Measurements from ENCODE around the gene RPTOR.
"Not testable (repeated sequence)": the region's sequence is repeated elsewhere in the genome, so short reads cannot be mapped to it uniquely, and the experiment has no call there.

The RPTOR gene

GRCh38 chr17:80861418-80861815 lies 316.8 kb downstream of the RPTOR start:
- DNase-seq (ENCODE audit: low read depth in 2 of 2): no peak

GRCh38 chr17:80861892-80862291 lies 317.3 kb downstream of the RPTOR start:
- peak in 1 of 2 donors; percentile 24 for DNase-seq (ENCODE audit: low read depth in 2 of 2)

GRCh38 chr17:80862481-80862961 lies 317.9 kb downstream of the RPTOR start:
- no peak for DNase-seq (ENCODE audit: low read depth in 2 of 2)

- no peak for DNase-seq (ENCODE audit: low read depth in 2 of 2)
Observed at GRCh38 chr17:80862978-80863377, 318.3 kb downstream of the RPTOR start.

- DNase-seq (ENCODE audit: low read depth in 2 of 2): no peak
Observed at GRCh38 chr17:80863626-80864025, 319.0 kb downstream of the RPTOR start.

DNA sequence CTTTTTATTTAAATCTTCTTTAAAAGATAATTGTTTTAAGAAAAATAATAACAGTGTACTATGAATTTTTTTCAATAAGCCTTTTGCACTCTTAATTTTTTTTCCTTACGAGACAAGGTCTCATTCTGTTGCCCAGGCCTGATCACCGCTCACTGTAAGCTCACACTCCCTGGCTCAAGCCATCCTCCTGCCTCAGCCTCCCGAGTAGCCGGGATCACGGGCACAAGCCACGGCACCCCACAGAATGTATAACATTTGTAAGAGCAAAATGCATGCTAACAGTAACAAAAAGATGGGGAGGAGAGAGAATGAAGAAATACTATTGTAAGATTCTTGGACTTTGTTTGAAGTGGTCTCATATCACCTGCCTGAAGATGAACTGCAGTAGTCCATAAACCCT lies 320.1 kb downstream of the RPTOR start:
- DNase-seq (ENCODE audit: low read depth in 2 of 2): no peak

DNA sequence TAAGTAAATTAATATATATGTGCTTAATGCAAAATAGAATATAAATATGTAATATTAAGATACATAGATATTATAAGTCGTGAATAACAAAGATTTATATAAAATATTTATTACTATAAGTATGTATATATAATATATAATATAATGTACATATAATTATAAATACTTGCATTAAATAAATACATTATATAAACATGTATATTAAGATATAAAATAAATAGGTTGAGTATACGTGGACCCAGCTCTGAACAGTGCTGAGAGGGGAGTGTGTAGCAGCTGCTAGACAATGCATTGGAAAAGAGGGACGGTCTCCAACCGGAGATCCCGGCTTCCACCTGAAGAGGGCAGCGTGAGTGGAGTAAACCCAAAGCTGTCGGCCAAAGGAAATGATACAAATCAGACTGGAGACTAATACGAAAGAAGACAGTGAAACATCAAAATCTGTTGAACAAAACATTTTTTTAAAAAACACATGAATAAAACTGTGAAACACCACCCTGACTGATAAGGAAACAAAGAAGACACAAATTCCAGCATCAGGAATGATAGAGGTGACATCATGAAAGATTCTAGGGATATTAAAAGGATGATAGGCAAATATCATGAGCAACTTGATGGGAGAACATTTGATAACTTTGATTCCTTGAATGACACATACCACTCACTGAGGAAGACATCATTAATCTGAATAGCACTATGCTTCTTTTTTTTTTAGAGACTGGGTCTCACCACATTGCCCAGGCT lies 321.6 kb downstream of the RPTOR start:
- DNase-seq (ENCODE audit: low read depth in 2 of 2): peak; percentile 34

- no peak for DNase-seq (ENCODE audit: low read depth in 2 of 2)
Observed at GRCh38 chr17:80868022-80868609, 323.5 kb downstream of the RPTOR start.

GRCh38 chr17:80869481-80870145 lies 325.0 kb downstream of the RPTOR start:
- DNase-seq (ENCODE audit: low read depth in 2 of 2): no peak

GRCh38 chr17:80870401-80870800 lies 325.8 kb downstream of the RPTOR start:
- no peak for DNase-seq (ENCODE audit: low read depth in 2 of 2)

DNA sequence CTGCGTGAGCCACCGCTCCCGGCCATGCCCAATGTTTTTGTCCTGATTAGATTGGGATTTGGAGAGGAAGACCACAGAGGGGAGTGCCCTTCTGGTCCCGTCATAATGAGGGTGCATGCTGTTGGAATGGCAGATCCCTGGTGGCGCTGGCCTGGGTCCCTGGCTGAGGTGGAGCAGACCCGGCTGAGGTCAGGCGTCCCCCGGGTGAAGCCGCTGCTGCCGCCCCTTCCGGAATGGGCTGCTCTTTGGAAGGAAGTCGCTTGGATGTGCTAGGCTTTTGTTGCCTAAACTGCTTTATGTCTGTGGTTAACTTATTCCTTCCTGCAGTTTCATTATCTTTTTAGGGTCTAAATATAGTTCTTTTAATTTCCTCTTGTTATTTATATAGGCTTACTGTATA lies 326.7 kb downstream of the RPTOR start:
- no peak for DNase-seq (ENCODE audit: low read depth in 2 of 2)

DNA sequence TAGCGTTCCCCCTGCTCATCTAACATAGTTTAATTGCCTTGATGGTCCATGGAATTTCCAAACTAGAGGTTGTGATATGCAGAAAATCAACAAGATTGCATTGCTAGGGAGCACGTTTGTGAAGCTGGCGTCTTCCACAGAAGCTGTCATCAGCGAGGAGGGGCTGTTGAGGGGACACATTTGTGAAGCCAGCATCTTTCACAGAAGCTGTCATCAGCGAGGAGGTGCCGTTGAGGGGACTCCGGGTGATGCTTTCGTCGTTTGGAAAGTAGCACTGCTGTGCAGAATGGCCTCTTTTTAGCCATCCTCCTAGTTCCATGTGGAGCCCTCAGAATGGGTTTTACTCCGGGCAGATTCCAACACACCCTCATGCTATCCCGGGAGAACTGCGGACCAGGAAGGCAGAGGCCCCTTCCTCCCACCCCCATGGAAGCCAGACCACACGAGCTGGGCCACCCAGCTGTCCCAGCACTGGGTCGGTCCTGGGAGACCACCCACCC lies 327.4 kb downstream of the RPTOR start:
- no peak for DNase-seq (ENCODE audit: low read depth in 2 of 2)

DNA sequence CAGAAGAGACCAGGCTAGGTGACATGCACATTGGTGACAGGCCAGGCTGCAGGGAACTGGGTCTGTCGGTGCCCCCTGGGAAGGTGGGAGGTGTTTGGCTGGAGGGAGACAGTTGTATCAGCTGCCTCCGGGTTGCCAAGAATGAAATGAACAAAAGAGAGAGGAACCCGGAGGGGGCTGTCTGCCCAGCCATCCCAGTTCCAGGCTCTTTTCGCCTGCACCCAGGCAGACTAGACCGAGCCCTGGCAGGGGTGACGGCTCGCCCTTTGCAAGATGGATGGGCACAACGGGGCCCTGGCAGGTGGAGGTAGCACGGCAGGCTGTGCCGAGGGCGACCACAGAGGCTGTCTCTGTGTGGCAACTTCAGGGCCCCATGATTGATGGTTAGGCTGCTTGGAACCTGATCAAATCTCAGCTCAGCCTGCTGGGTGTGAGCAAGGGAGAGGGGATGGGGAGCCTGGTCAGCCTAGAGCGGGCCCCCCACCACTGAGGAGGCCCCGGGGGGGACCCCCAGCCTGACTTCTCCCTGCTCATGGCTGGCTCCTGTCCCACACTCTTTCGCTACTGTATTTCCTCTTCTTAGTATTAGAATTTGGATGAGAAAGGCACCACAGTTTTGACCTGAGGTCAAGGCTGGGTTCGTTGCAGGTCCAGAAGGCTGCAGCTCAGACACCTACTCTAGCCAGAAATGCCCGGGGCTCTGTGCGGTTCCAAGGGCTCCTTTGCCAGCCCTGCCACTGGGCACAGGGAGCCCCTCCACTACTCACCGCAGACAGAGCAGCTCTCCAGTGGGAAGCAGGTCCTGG lies 328.1 kb downstream of the RPTOR start:
- DNase-seq (ENCODE audit: low read depth in 2 of 2): no peak

DNA sequence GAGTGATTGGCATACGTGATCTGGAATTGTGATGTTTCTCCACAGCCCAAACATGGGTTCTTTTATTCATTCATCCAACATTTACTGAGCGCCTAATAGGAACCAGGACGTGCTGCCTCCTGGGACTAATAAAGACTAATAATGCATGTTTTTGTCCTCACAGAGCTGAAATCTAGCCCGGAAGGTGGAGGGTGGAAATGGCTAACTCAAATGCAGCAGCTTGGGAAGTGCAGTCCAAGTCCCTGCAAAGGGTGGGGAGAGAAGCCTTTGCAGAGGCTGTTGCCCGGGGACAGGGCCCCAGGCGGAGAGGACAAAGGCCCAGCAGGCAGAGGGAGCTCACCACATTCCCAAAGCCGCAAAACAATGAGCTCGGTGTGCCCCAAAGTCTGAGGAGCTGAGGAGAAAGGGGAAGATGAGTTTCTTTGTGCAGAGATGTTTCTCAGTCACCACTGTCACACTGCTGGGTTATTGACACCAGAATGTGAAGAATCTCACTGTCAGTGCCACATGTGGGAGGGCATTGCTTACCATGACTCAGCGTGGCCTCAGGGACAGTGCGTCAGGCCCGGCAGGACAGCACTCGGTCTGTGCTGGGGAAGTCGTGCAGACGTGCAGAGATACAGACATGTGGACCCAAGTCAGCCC lies 328.8 kb downstream of the RPTOR start:
- DNase-seq (ENCODE audit: low read depth in 2 of 2): no peak

GRCh38 chr17:80874866-80875445 lies 330.3 kb downstream of the RPTOR start:
- DNase-seq (ENCODE audit: low read depth in 2 of 2): no peak

DNA sequence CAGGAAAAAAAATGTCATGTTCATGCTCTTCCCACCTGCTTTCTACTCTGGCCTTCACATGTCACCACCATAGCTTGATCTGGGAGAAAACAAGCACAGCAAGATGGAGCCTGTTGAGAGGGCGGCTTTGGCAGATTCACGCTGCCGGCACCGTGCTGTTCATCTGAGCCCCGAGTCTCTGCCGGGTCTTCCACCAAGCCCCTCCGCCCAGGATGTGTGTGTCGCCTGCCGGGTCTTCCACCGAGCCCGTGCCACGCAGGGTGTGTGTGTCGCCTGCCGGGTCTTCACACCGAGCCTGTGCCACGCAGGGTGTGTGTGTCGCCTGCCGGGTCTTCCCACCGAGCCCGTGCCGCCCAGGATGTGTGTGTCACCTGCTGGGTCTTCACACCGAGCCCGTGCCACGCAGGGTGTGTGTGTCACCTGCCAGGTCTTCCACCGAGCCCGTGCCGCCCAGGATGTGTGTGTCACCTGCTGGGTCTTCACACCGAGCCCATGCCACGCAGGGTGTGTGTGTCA lies 330.9 kb downstream of the RPTOR start:
- DNase-seq (ENCODE audit: low read depth in 2 of 2): not testable (repeated sequence)

DNA sequence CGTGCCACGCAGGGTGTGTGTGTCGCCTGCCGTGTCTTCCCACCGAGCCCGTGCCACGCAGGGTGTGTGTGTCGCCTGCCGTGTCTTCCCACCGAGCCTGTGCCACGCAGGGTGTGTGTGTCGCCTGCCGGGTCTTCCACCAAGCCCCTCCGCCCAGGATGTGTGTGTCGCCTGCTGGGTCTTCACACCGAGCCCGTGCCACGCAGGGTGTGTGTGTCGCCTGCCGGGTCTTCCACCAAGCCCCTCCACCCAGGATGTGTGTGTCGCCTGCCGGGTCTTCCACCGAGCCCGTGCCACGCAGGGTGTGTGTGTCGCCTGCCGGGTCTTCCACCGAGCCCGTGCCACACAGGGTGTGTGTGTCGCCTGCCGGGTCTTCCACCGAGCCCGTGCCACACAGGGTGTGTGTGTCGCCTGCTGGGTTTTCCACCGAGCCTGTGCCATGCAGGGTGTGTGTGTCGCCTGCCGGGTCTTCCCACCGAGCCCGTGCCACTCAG lies 331.9 kb downstream of the RPTOR start:
- not testable (repeated sequence) for DNase-seq (ENCODE audit: low read depth in 2 of 2)

DNA sequence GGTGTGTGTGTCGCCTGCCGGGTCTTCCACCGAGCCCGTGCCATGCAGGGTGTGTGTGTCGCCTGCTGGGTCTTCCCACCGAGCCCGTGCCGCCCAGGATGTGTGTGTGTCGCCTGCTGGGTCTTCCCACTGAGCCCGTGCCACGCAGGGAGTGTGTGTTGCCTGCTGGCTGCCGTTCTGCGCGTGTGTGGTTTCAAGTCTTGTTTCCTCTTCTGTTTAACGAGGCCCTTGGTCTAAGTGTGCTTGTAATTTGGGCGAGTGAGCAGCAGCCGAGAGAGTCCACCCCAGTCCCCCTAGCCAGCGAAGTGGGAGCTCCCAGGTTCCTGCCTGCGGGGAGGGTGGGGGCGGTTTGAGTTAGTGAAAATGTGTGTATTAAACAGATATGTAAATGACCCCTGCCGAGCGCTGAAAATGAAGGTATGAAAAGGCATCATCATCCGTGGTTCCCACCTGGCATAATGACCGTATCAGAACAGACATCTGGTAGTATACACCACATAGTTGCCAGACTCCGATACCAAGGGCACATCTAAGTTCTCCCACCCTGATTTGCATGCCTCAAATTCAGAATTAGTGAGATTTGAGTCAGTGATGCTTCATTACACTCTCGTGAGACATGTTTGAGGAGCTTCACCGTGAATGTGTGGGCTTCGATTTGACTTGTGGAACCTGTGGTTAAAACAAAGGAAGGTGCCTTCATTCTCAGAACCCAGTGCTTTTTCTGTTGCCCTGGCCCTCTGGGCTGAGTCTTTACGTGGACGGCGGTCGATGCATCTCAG lies 332.5 kb downstream of the RPTOR start:
- DNase-seq (ENCODE audit: low read depth in 2 of 2): no peak

GRCh38 chr17:80877729-80878303 lies 333.2 kb downstream of the RPTOR start:
- DNase-seq (ENCODE audit: low read depth in 2 of 2): no peak

All from stimulated activated CD8-positive, alpha-beta memory T cell treated with anti-CD3 and anti-CD28 coated beads, Interleukin-2, amount 100 ng/mL, for 1 hour (primary cell).